ENCODE data around the gene USP6NL. TPM values are rescaled to one million over a fixed set of nuclear protein-coding genes. Genes with fewer than 3 reads are reported as not detected.

USP6NL gene
- total RNA-seq, 1 experiment from 2014 or later, result 24.6 TPM

DNA sequence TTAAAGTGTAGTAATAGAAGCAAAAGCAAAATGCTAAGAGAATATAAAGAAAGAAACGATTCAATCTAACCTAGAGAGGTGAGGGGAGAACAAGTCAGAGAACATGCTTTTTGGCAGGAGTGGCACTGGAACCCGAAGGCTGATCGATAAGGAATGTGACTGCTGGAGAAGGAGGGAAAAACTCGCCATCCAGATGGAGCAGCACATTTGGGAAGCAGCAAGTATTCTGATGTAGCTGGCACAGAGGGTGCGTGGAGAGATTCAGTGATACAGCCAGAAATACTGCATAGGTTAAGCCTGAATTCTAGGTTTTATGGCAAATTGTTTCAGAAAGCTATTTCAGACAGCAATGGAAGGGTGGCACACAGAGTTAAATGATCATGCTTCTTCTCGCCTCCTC, 42.0 kb downstream of the USP6NL start:
- Histone ChIP-seq H3K9me3 (ENCODE audit: control insufficient read depth in 1 of 2, insufficient read depth in 1 of 2, low read depth in 1 of 2, low read length in 2 of 2) (no peaks in the 10 kb centered on the region), H3K9ac (ENCODE audit: low read length) (no peak overlapping the region), H3K27me3 (ENCODE audit: insufficient read depth, low read length) (no peaks in the 10 kb centered on the region), H3K27ac (ENCODE audit: low read depth, low read length) (no peak overlapping the region), H3K4me2 (ENCODE audit: low read length) (no peak overlapping the region), H3K4me1 (ENCODE audit: control insufficient read depth in 1 of 2, insufficient read depth in 2 of 2, low read length in 2 of 2) (no peaks in the 10 kb centered on the region), H4K20me1 (ENCODE audit: insufficient read depth) (no peaks in the 10 kb centered on the region), H3K4me3 (replicated peaks in 1 of 2; ENCODE audit: low read depth in 1 of 2, low read length in 2 of 2) (no peak overlapping the region), H3K79me2 (ENCODE audit: insufficient read depth, low read length) (peaks cover 92% of the 10 kb centered on the region), H2AFZ (ENCODE audit: low read depth, low read length, poor library complexity, severe bottlenecking) (no peak overlapping the region), H3K9me2 (ENCODE audit: insufficient read depth) (no peaks in the 10 kb centered on the region), H3K36me3 (ENCODE audit: control insufficient read depth in 1 of 2, insufficient read depth in 2 of 2, low read length in 2 of 2) (no peaks in the 10 kb centered on the region)
- ATAC-seq (no peak), DNase-seq (ENCODE audit: low read depth, low spot score) (no peak)
- ChIA-PET RAD21 (ENCODE audit: low non-redundant PET in 1 of 2, low total read pairs in 2 of 2, uncharacterized antibody in 2 of 2, unreplicated experiment in 2 of 2) (no interaction called here), POLR2A (no interaction called here), CTCF (interaction anchor here (1.9 kb wide), 1 partner anchor 36 kb away, joined by 4 read pairs; no protein-coding TSS in a partner anchor)
- intact Hi-C loops (cut with micrococcal nuclease), result no loop called here
- TF ChIP-seq YY1 (IDR thresholded peaks at IDR 0.05; ENCODE audit: extremely low read depth, insufficient replicate concordance, low read depth, low read length) (no peak), EZH2phosphoT487 (IDR thresholded peaks at IDR 0.05; ENCODE audit: borderline replicate concordance) (no peak), TCF7L2 (IDR thresholded peaks at IDR 0.05; ENCODE audit: borderline replicate concordance, extremely low read depth, insufficient read depth, insufficient read length) (no peak), CBX3 (IDR thresholded peaks at IDR 0.05; ENCODE audit: low read depth) (no peak)
- TF ChIP-seq, protein P1, sequence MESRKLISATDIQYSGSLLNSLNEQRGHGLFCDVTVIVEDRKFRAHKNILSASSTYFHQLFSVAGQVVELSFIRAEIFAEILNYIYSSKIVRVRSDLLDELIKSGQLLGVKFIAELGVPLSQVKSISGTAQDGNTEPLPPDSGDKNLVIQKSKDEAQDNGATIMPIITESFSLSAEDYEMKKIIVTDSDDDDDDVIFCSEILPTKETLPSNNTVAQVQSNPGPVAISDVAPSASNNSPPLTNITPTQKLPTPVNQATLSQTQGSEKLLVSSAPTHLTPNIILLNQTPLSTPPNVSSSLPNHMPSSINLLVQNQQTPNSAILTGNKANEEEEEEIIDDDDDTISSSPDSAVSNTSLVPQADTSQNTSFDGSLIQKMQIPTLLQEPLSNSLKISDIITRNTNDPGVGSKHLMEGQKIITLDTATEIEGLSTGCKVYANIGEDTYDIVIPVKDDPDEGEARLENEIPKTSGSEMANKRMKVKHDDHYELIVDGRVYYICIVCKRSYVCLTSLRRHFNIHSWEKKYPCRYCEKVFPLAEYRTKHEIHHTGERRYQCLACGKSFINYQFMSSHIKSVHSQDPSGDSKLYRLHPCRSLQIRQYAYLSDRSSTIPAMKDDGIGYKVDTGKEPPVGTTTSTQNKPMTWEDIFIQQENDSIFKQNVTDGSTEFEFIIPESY (IDR thresholded peaks at IDR 0.05; ENCODE audit: extremely low read depth, insufficient replicate concordance, low read length), result no peak
- no TSS peak for BruUV-seq (replicated peaks)

DNA sequence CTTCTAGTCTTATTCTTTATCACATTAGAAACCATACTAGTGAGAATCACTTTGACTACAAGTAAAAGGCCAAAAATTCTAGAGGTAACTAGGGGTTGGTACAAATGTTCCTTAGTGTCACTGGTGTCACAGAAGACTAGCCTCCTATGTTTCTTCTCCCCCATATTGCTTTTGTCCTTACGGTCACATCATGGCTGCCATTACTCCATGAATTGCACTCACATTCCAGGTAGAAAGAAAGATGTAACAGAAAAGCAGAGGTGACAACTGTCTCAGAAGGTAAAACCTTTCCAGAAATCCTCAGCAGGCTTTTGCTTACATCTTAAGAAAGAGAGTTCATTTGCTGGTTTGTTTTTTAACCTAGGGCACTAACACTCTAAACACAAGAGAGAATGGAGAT, 42.9 kb downstream of the USP6NL start:
- ATAC-seq (no peak), DNase-seq (ENCODE audit: low read depth, low spot score) (no peak)
- CTCF ChIA-PET, result interaction anchor here (1.9 kb wide), 1 partner anchor 36 kb away, joined by 4 read pairs; no protein-coding TSS in a partner anchor
- Histone ChIP-seq H3K9me3 (ENCODE audit: control insufficient read depth in 1 of 2, insufficient read depth in 1 of 2, low read depth in 1 of 2, low read length in 2 of 2) (no peaks in the 10 kb centered on the region), H3K27me3 (ENCODE audit: insufficient read depth, low read length) (no peaks in the 10 kb centered on the region), H3K27ac (ENCODE audit: low read depth, low read length) (no peak overlapping the region), H3K36me3 (ENCODE audit: control insufficient read depth in 1 of 2, insufficient read depth in 2 of 2, low read length in 2 of 2) (no peaks in the 10 kb centered on the region), H4K20me1 (ENCODE audit: insufficient read depth) (no peaks in the 10 kb centered on the region), H3K4me3 (replicated peaks in 1 of 2; ENCODE audit: low read depth in 1 of 2, low read length in 2 of 2) (no peak overlapping the region), H3K4me1 (ENCODE audit: control insufficient read depth in 1 of 2, insufficient read depth in 2 of 2, low read length in 2 of 2) (no peaks in the 10 kb centered on the region), H3K9ac (ENCODE audit: low read length) (no peak overlapping the region), H3K4me2 (ENCODE audit: low read length) (no peak overlapping the region), H2AFZ (ENCODE audit: low read depth, low read length, poor library complexity, severe bottlenecking) (no peak overlapping the region), H3K79me2 (ENCODE audit: insufficient read depth, low read length) (peaks cover 92% of the 10 kb centered on the region), H3K9me2 (ENCODE audit: insufficient read depth) (no peaks in the 10 kb centered on the region)
- POLR2A ChIA-PET, result no interaction called here
- intact Hi-C loops (cut with micrococcal nuclease), result no loop called here
- TF ChIP-seq SRF (IDR thresholded peaks at IDR 0.05; ENCODE audit: low read depth) (no peak), JUND (IDR thresholded peaks at IDR 0.05) (no peak), POLR2AphosphoS5 (IDR thresholded peaks at IDR 0.05; ENCODE audit: low read depth, low read length) (no peak), ELF1 (IDR thresholded peaks at IDR 0.05; ENCODE audit: borderline replicate concordance, low read depth) (no peak), CEBPB (IDR thresholded peaks at IDR 0.05; ENCODE audit: low read depth) (no peak)
- TF ChIP-seq, protein P2, sequence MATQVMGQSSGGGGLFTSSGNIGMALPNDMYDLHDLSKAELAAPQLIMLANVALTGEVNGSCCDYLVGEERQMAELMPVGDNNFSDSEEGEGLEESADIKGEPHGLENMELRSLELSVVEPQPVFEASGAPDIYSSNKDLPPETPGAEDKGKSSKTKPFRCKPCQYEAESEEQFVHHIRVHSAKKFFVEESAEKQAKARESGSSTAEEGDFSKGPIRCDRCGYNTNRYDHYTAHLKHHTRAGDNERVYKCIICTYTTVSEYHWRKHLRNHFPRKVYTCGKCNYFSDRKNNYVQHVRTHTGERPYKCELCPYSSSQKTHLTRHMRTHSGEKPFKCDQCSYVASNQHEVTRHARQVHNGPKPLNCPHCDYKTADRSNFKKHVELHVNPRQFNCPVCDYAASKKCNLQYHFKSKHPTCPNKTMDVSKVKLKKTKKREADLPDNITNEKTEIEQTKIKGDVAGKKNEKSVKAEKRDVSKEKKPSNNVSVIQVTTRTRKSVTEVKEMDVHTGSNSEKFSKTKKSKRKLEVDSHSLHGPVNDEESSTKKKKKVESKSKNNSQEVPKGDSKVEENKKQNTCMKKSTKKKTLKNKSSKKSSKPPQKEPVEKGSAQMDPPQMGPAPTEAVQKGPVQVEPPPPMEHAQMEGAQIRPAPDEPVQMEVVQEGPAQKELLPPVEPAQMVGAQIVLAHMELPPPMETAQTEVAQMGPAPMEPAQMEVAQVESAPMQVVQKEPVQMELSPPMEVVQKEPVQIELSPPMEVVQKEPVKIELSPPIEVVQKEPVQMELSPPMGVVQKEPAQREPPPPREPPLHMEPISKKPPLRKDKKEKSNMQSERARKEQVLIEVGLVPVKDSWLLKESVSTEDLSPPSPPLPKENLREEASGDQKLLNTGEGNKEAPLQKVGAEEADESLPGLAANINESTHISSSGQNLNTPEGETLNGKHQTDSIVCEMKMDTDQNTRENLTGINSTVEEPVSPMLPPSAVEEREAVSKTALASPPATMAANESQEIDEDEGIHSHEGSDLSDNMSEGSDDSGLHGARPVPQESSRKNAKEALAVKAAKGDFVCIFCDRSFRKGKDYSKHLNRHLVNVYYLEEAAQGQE (IDR thresholded peaks at IDR 0.05; ENCODE audit: low read depth), result no peak
- RAD21 ChIA-PET (ENCODE audit: low non-redundant PET in 1 of 2, low total read pairs in 2 of 2, uncharacterized antibody in 2 of 2, unreplicated experiment in 2 of 2), result no interaction called here
- BruUV-seq (replicated peaks), result no TSS peak
